ENCODE results near the gene SHPK.

DNA sequence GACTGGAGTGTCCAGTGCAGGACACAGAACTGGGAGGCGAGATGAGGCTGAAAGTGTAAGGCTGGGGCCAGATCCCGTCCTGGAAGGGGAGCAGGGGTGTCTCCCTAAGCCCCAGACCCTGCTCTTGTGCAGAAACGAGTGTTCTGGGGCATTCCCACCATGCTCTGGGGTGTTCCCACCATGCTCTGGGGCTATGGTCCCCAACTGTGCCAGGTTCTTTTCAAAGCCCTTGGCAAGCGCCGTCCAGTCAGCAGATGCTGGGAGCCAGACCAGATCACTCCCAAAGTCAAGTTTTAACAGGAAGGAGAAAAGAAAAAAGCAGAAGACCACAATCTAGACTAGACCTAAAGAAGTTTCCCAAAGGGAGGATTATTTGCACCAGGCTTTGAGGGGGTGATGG, 29.8 kb upstream of the SHPK start:
- TF ChIP-seq OSR1 (CRISPR knock-in tag; IDR thresholded peaks at IDR 0.05) (no peak), ISL1 (CRISPR knock-in tag; IDR thresholded peaks at IDR 0.05) (no peak), ZFP30 (CRISPR knock-in tag; IDR thresholded peaks at IDR 0.05) (no peak), TCF4 (CRISPR knock-in tag; IDR thresholded peaks at IDR 0.05; ENCODE audit: borderline replicate concordance) (no peak), RARB (CRISPR knock-in tag; IDR thresholded peaks at IDR 0.05) (no peak), ARNTL (CRISPR knock-in tag; IDR thresholded peaks at IDR 0.05; ENCODE audit: borderline replicate concordance, low read depth) (no peak), ZFP3 (CRISPR knock-in tag; IDR thresholded peaks at IDR 0.05) (no peak), GLIS3 (CRISPR knock-in tag; IDR thresholded peaks at IDR 0.05) (no peak)
- TF ChIP-seq, protein P1, sequence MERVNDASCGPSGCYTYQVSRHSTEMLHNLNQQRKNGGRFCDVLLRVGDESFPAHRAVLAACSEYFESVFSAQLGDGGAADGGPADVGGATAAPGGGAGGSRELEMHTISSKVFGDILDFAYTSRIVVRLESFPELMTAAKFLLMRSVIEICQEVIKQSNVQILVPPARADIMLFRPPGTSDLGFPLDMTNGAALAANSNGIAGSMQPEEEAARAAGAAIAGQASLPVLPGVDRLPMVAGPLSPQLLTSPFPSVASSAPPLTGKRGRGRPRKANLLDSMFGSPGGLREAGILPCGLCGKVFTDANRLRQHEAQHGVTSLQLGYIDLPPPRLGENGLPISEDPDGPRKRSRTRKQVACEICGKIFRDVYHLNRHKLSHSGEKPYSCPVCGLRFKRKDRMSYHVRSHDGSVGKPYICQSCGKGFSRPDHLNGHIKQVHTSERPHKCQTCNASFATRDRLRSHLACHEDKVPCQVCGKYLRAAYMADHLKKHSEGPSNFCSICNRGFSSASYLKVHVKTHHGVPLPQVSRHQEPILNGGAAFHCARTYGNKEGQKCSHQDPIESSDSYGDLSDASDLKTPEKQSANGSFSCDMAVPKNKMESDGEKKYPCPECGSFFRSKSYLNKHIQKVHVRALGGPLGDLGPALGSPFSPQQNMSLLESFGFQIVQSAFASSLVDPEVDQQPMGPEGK (CRISPR knock-in tag; IDR thresholded peaks at IDR 0.05; ENCODE audit: borderline replicate concordance) = no peak
- TF ChIP-seq, protein P2, sequence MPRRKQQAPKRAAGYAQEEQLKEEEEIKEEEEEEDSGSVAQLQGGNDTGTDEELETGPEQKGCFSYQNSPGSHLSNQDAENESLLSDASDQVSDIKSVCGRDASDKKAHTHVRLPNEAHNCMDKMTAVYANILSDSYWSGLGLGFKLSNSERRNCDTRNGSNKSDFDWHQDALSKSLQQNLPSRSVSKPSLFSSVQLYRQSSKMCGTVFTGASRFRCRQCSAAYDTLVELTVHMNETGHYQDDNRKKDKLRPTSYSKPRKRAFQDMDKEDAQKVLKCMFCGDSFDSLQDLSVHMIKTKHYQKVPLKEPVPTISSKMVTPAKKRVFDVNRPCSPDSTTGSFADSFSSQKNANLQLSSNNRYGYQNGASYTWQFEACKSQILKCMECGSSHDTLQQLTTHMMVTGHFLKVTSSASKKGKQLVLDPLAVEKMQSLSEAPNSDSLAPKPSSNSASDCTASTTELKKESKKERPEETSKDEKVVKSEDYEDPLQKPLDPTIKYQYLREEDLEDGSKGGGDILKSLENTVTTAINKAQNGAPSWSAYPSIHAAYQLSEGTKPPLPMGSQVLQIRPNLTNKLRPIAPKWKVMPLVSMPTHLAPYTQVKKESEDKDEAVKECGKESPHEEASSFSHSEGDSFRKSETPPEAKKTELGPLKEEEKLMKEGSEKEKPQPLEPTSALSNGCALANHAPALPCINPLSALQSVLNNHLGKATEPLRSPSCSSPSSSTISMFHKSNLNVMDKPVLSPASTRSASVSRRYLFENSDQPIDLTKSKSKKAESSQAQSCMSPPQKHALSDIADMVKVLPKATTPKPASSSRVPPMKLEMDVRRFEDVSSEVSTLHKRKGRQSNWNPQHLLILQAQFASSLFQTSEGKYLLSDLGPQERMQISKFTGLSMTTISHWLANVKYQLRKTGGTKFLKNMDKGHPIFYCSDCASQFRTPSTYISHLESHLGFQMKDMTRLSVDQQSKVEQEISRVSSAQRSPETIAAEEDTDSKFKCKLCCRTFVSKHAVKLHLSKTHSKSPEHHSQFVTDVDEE (CRISPR knock-in tag; IDR thresholded peaks at IDR 0.05) = no peak

Measured in SK-N-SH treated with all-trans-retinoic acid at 6 μM for 48 hours (cell line).